ENCODE data around the gene CALHM1.

Gene CALHM1

GRCh38 chr10:103457176-103457712, 1.5 kb downstream of the CALHM1 start:
- in situ Hi-C loops (cut with HindIII; ENCODE audit: low sequenced_read_pairs), result no loop called here

GRCh38 chr10:103456074-103456660, 2.5 kb downstream of the CALHM1 start:
- in situ Hi-C loops (cut with HindIII; ENCODE audit: low sequenced_read_pairs), result no loop called here

GRCh38 chr10:103455235-103455634, 3.5 kb downstream of the CALHM1 start:
- in situ Hi-C loops (cut with HindIII; ENCODE audit: low sequenced_read_pairs), result no loop called here

GRCh38 chr10:103454026-103454425, 4.7 kb downstream of the CALHM1 start:
- in situ Hi-C loops (cut with HindIII; ENCODE audit: low sequenced_read_pairs), result loop anchor here (5.0 kb wide), 1 partner anchor 38 kb away; the partner anchor contains the start of gene NEURL1

- in situ Hi-C loops (cut with HindIII; ENCODE audit: low sequenced_read_pairs), result loop anchor here (5.0 kb wide), 1 partner anchor 40 kb away; the partner anchor contains the start of gene NEURL1
Observed at GRCh38 chr10:103452506-103453230, 6.0 kb downstream of the CALHM1 start.

- in situ Hi-C loops (cut with HindIII; ENCODE audit: low sequenced_read_pairs), result loop anchor here (5.0 kb wide), 1 partner anchor 40 kb away; the partner anchor contains the start of gene NEURL1
Observed at GRCh38 chr10:103451831-103452505, 6.7 kb downstream of the CALHM1 start, which contains the start of gene CALHM2. CALHM2 (minus strand) TSS chr10:103452370; CDS start chr10:103449941, 2,429 bp downstream.

GRCh38 chr10:103451091-103451813, 7.4 kb downstream of the CALHM1 start:
- in situ Hi-C loops (cut with HindIII; ENCODE audit: low sequenced_read_pairs), result loop anchor here (5.0 kb wide), 1 partner anchor 41 kb away; the partner anchor contains the start of gene NEURL1

GRCh38 chr10:103450201-103450695, 8.5 kb downstream of the CALHM1 start:
- in situ Hi-C loops (cut with HindIII; ENCODE audit: low sequenced_read_pairs), result loop anchor here (5.0 kb wide), 1 partner anchor 42 kb away; the partner anchor contains the start of gene NEURL1

GRCh38 chr10:103449208-103450144, 9.2 kb downstream of the CALHM1 start:
- in situ Hi-C loops (cut with HindIII; ENCODE audit: low sequenced_read_pairs), result loop anchor here (5.0 kb wide), 1 partner anchor 43 kb away; the partner anchor contains the start of gene NEURL1

GRCh38 chr10:103448746-103449145, 10.0 kb downstream of the CALHM1 start:
- in situ Hi-C loops (cut with HindIII; ENCODE audit: low sequenced_read_pairs), result no loop called here

GRCh38 chr10:103447187-103447586, 11.5 kb downstream of the CALHM1 start:
- in situ Hi-C loops (cut with HindIII; ENCODE audit: low sequenced_read_pairs), result no loop called here

- in situ Hi-C loops (cut with HindIII; ENCODE audit: low sequenced_read_pairs), result no loop called here
Observed at GRCh38 chr10:103445767-103446567, 12.7 kb downstream of the CALHM1 start.

- in situ Hi-C loops (cut with HindIII; ENCODE audit: low sequenced_read_pairs), result no loop called here
Observed at GRCh38 chr10:103445366-103445765, 13.3 kb downstream of the CALHM1 start.

- in situ Hi-C loops (cut with HindIII; ENCODE audit: low sequenced_read_pairs), result no loop called here
Observed at GRCh38 chr10:103444478-103444877, 14.2 kb downstream of the CALHM1 start.

GRCh38 chr10:103443475-103444185, 15.1 kb downstream of the CALHM1 start:
- in situ Hi-C loops (cut with HindIII; ENCODE audit: low sequenced_read_pairs), result no loop called here

GRCh38 chr10:103442031-103442461, 16.7 kb downstream of the CALHM1 start:
- in situ Hi-C loops (cut with HindIII; ENCODE audit: low sequenced_read_pairs), result no loop called here

GRCh38 chr10:103441611-103442010, 17.1 kb downstream of the CALHM1 start:
- in situ Hi-C loops (cut with HindIII; ENCODE audit: low sequenced_read_pairs), result no loop called here

GRCh38 chr10:103441206-103441605, 17.5 kb downstream of the CALHM1 start:
- in situ Hi-C loops (cut with HindIII; ENCODE audit: low sequenced_read_pairs), result no loop called here
